Activated T-cell treated with anti-CD3 and anti-CD28 coated beads for 48 hours (primary cell): Measurements from ENCODE around the gene MFAP3L.

Experiments used
- DNase-seq: peaks from one replicate; pipeline ENCODE4 v3.0.0-alpha.2; 2020; ENCODE audit warnings: low read depth

MFAP3L gene

DNA sequence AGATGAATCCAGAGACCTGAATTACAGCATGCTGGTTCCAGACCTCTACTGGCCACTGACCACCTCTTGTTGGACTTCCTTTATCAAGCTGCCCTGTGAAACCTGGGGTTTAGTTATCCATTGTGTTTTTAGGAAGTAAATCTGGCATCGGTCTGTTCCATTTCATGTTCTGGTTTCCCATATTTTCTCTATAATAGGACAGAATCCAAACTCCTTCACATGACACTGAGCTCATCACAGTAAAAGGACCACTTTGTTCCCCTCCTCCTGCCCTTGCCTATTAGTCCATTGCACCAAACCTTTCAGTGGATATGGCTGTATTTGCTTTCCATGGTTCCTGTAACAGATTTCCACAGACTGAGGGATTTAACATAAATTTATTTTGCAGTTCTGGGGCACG lies 4.0 kb downstream of the MFAP3L start:
- no peak for DNase-seq

DNA sequence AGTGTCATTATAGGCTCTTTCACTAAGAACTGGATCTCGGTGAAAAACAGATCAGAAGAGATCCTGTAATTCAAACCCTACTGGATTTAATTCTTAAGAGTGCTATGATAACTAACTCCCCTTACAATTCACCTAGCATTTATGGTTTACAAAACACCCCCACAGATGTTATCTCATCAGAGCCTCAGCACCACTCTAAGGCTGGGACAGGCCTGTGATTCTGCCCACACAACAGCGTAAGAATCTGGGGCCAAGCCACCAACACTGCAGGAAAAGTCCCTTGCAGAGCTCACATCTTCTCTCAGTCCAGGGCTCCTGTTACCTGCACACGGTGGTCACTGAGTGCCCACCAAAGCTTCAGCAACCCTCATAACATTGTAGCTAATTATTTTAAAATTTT lies 8.9 kb downstream of the MFAP3L start:
- DNase-seq, result no peak

- DNase-seq, result no peak
Measured at GRCh38 chr4:170015285-170015684, 10.9 kb downstream of the MFAP3L start.

GRCh38 chr4:170014359-170015011 lies 11.7 kb downstream of the MFAP3L start:
- no peak for DNase-seq

DNA sequence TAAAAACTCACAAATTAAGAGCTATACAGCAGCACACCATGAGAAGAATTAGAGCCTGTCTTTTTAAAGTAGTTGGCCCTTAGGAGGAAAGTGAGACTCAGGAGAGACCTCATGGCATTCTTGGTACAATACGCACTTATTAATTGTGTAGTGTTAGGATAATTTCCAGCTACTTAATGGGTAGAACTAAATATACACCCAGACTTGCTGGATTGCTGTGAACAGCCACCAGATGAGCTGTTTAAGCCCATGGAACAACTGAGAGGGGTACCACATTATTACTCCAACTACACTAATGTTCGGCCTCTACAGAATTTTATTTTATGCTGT lies 13.6 kb downstream of the MFAP3L start:
- DNase-seq, result no peak

DNA sequence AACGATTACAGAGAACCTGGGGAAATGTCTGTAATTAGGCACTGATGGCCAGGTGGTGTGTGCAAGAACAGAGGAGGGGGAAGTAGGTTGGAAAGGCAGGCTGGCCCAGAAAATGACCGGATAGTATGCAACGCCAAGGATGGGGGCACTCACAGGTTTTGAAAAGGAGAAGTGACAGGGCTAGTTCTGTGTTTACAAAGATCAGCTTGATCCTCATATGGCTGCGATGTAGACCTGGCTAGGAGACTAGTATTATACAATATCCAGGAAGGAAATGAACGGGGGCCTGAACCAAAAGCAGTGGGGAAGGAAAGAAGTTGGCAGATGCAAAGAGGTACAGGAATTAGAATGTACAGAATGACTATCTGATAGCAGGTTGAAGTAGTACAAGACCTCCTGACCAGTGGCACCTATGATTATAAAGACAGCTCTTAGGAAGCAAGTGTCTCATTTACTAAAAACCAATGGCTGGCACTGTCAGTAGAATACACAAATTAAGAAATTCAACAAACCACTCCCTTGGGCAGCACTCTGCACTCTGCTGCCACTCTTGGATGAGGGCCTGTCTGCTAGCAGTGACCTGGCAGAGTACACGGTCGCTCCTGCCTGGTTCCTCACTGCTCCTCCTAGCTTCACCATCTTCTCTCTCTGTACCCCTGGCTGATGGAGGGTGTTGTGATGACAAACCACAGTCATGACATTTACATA lies 14.1 kb downstream of the MFAP3L start:
- DNase-seq, result no peak

GRCh38 chr4:170009291-170009690 lies 16.9 kb downstream of the MFAP3L start:
- no peak for DNase-seq

GRCh38 chr4:170008801-170009200 lies 17.4 kb downstream of the MFAP3L start:
- DNase-seq, result no peak

DNA sequence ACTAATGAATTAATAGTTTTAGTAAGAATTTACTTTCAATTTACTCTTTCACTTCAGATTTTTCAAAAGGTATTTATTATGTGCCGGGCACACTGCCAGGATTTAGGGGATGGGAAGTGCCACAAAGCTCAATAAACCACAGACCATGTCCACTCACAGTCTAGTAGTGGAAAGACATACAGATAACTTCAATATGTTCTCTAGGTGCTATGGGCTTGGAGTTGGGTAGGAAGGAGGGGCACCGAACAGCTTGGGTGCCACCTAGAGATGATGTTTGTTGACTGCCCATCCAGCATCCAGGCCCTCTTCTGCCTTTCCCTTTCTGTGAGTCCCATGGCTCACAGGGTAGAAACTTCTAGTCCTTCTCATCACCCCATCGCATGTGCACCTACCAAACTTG lies 17.8 kb downstream of the MFAP3L start:
- no peak for DNase-seq

DNA sequence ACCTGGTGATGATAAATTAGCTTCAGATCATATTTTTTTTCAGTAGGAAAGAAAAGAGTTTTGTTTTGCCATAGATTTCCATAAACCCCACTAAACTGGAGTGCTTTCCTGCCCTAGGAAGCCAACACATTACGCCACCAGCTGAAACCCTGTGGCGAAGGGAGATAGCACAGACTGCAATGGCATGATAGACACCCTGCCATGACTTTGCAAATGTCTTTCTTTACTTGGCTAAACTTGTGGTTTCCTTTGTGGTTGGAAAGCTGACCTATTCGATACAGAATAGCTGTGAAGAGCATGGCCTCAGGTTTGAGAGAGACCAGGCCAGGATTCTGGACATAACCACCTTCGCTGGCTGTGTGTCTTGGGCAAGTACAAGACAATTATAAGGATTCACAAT lies 19.1 kb downstream of the MFAP3L start:
- DNase-seq, result no peak

DNA sequence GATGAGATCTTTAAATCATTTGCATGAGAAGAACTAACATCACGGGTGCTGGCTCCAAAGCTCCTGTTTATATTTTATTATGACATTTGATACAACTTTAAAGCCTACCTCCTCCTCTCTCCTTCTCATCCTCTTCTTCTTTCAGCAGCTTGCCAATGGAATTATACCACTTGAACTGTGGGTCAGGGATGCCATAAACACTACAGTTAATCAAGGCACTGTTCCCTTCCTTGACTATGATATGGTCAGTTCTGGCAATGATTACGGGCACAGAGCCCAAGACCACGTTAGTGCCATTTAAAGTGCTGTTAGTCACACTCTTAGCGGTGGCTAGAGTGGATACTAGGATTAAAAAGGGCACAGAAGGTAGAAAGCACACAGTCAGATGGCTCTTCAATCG lies 20.7 kb downstream of the MFAP3L start:
- no peak for DNase-seq

DNA sequence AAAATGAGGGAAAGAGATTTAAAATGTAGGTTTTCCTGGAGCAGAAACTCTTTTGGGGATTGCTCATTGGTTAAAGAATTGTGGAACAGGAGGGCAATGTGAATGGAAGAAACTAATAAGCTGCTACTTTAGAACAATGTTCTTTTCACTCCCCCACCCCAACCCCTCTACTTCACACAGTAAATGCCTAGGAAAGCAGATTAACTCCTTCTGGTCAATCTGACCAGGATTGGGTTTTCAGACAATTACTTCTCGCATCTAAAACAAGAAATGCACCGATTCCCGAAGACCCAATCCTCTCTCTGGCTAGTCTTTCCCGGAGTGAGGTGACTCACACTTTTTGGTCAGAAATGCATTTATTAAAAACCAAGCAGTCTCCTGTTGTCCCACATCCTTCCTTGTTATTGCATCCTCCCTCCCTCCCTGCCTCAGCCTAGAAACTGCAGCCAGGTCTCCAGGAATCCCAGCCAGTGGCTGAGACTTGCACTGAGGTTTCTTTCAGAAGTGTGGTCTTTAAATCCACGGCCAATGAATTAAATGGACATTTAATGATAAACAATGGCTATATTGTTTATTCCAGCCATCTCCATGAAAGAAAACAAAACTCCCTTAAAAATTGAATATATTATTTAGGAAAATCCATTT lies 21.4 kb downstream of the MFAP3L start:
- DNase-seq, result no peak

DNA sequence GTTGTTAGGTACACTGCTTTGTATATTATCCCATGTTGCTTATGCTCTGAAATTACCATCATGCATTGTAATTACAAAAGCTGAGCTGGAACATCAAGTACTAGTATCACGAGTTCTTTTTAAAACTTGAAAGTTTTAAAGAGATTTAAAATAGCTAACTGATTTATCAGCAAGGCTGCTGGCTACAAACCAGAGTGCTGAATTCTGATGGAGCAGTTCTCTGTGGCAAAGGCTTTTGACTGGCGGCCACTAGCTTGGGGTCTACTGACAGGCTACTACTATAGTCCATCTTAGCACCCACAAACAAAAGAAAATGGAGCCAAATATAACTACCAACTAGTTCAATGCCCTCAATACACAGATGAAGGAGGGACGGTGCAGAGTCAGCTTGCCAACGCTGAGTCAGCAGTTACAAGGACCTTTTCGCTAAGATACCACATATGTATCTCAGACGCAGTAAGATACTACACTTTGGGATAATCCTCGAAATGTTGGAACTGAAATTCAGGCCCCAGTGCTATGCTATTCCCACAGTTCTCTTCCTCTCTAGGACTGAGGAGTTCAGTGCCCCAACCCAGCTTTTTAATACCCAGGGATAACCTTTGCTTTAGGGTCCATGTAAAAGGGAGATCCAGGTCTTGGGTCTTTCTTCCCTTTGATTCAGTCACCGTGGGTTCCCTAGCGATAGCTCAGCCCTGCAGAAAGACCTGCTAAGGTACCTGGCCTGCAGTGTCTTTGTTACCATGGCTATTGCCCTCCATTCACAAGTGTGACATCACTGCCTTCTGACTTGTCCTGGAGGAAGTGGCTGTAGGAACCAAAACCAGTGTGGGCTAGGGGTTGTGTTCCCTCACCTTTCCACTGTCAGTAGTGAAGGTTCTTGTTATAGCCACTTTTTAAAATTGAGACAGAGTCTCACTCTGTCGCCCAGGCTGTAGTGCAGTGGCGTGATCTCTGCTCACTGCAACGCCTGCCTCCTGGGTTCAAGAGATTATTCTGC lies 22.8 kb downstream of the MFAP3L start:
- DNase-seq, result no peak

GRCh38 chr4:170001745-170002267 lies 24.4 kb downstream of the MFAP3L start:
- DNase-seq, result no peak

DNA sequence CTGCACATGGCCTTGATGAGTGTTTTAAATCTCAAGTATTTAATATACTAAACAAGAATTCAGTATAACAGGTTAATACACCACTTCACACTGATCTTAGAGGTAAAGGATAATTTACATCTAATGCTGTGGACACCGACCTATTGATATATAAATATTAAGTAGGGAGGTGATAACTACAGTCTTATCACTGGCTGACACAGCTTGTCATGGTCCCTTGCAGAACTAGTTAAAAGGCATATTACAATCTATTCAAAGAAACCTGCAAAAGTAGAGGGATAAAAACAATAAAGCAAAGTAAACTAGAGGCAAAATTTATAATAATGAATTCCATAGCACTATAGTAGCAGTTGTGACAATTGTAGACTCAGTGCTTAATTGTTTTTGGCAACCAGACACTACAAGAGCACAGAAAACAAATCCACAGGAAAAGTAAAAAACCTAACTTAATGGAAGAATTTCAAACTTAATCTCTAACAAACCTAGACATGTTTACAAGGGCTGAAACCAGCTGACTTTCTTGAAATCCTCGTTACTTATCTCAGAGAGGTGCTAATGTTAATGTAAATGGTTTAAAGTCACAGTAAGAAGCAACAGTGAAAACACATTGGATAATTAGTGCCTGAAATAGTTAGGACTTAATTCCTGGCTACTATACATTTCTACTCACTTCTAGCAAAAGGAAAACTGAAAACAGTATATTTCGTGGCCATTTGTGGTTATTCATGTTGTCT lies 25.0 kb downstream of the MFAP3L start:
- DNase-seq, result no peak

DNA sequence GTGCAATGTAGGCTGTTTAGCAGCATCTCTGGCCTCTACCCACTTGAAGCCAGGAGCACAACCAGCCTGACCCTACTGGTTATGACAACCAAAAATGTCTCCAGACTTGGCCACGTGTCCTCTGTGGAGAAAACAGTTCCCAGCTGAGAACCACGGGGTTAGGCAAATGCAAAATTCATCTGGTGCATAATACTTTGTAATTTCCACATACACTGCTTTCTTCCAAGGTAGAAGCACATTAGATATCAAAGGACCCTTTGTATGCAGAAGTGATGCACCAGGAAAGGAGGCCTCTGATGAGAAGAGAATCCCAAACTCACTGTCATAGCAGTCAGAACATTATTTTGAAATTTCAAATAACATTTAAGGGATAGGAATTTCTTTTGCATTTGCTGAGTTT lies 26.3 kb downstream of the MFAP3L start:
- no peak for DNase-seq

DNA sequence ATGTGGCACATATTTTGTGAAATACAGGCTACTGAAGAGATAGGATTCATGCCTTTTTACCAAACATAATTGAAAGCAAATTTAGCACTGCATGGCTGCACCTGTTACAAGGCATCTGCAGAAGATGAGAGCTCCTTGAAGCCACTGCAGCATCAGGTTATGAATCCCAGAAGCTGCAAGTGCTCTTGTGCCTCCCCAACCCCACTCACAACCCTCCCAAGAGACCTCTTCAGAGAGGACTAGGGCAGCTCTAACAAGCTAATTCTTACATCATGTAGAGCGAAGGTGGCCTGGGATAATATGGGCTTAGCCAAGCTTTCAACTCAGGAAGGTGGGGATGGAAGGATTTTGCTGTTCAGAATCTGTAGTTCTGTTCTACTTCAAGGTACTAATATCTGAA lies 27.2 kb downstream of the MFAP3L start:
- DNase-seq, result no peak

GRCh38 chr4:169996379-169997240 lies 29.6 kb downstream of the MFAP3L start:
- DNase-seq, result no peak

- no peak for DNase-seq
Measured at GRCh38 chr4:169993531-169993930, 32.7 kb downstream of the MFAP3L start.

DNA sequence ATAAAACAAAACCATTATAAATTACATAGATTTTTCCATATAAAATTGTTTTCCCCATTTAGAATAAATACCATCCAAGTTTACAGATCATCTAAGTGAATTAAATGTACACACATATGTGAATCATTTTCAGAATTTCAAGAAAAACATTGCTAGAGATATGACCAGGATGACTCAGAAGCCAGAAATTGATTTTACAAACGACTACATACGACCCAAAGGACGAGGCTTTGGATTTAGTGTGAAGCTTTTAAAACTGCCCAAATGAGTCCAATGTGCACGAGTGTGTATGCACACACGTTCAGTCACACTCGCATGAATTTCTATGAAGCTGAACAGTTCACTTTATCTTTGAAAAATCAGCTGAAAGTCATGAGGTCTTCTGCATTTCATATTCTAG lies 37.9 kb downstream of the MFAP3L start:
- DNase-seq, result no peak
